ENCODE data around the gene PAX2. TPM values are rescaled to one million over a fixed set of nuclear protein-coding genes. Genes with fewer than 3 reads are reported as not detected.

PAX2 gene
- total and polyA plus RNA-seq, 4 donors = not detected

- Histone ChIP-seq H3K36me3 (ENCODE audit: control insufficient read depth in 4 of 4, insufficient read depth in 3 of 4, low read depth in 1 of 4, low read length in 3 of 4) (no peaks in the 10 kb centered on the region), H3K4me1 (ENCODE audit: control insufficient read depth in 4 of 4, insufficient read depth in 4 of 4, low read length in 3 of 4) (no peaks in the 10 kb centered on the region), H3K4me3 (ENCODE audit: low read depth in 1 of 3, low read length in 3 of 3) (no peak overlapping the region), H3K9me3 (ENCODE audit: control insufficient read depth in 4 of 4, low read length in 3 of 4) (no peaks in the 10 kb centered on the region), H3K27ac (ENCODE audit: low read depth in 1 of 2, low read length in 2 of 2) (no peak overlapping the region), H3K27me3 (ENCODE audit: control insufficient read depth in 4 of 4, insufficient read depth in 4 of 4, low read length in 3 of 4) (peaks cover 0 to 2% (median 0%) of the 10 kb centered on the region in 4 donors), H3K9ac (ENCODE audit: low read depth in 1 of 2, low read length in 2 of 2) (no peak overlapping the region)
- 88% methylated on average over 6 of the region's 6 CpGs for WGBS
- DNase-seq (ENCODE audit: low spot score) = no peak
- TF ChIP-seq RAD21 (IDR thresholded peaks at IDR 0.05) (no peak), NR2F2 (IDR thresholded peaks at IDR 0.05) (no peak)
These were observed 41.2 kb downstream of the PAX2 start for GRCh38 chr10:100786591-100786990.

GRCh38 chr10:100788002-100788903 is 42.9 kb downstream of the PAX2 start:
- no peaks in the 10 kb centered on the region for H3K4me1 ChIP-seq (ENCODE audit: control insufficient read depth in 4 of 4, insufficient read depth in 4 of 4, low read length in 3 of 4)
- no peak overlapping the region for H3K9ac ChIP-seq (ENCODE audit: low read depth in 1 of 2, low read length in 2 of 2)
- no peaks in the 10 kb centered on the region for H3K9me3 ChIP-seq (ENCODE audit: control insufficient read depth in 4 of 4, low read length in 3 of 4)
- no peak overlapping the region for H3K27ac ChIP-seq (ENCODE audit: low read depth in 1 of 2, low read length in 2 of 2)
- H3K27me3 ChIP-seq (ENCODE audit: control insufficient read depth in 4 of 4, insufficient read depth in 4 of 4, low read length in 3 of 4) = peaks cover 0 to 2% (median 0%) of the 10 kb centered on the region in 4 donors
- no peaks in the 10 kb centered on the region for H3K36me3 ChIP-seq (ENCODE audit: control insufficient read depth in 4 of 4, insufficient read depth in 3 of 4, low read depth in 1 of 4, low read length in 3 of 4)
- H3K4me3 ChIP-seq (ENCODE audit: low read depth in 1 of 3, low read length in 3 of 3) = no peak overlapping the region
- DNase-seq (ENCODE audit: low spot score) = no peak
- WGBS = 58% methylated on average over 18 of the region's 18 CpGs
- TF ChIP-seq ATF3 (IDR thresholded peaks at IDR 0.05) (no peak), JUND (IDR thresholded peaks at IDR 0.05) (no peak), YY1 (IDR thresholded peaks at IDR 0.05) (no peak), RXRA (IDR thresholded peaks at IDR 0.05) (no peak), REST (IDR thresholded peaks at IDR 0.05) (no peak), HNF4A (conservative IDR thresholded peaks at IDR 0.05) (no peak), TAF1 (conservative IDR thresholded peaks at IDR 0.05) (no peak), SP1 (IDR thresholded peaks at IDR 0.05) (no peak), RAD21 (IDR thresholded peaks at IDR 0.05) (no peak), CTCF (IDR thresholded peaks at IDR 0.05; ENCODE audit: low read depth, low read length, missing input control) (no peak), FOXA2 (IDR thresholded peaks at IDR 0.05) (no peak), EGR1 (IDR thresholded peaks at IDR 0.05; ENCODE audit: low read depth in 2 of 2) (no peak), HNF4G (IDR thresholded peaks at IDR 0.05) (no peak), GABPA (IDR thresholded peaks at IDR 0.05 in 1 of 2, conservative IDR thresholded peaks at IDR 0.05 in 1 of 2) (no peak), ZBTB33 (IDR thresholded peaks at IDR 0.05) (no peak), FOXA1 (IDR thresholded peaks at IDR 0.05) (no peak), NR2F2 (IDR thresholded peaks at IDR 0.05) (no peak)

All from liver (tissue), 9 donors.